DND-41 (cell line): ENCODE data around the gene AANAT.

Experiments used
- EZH2 ChIP-seq: IDR thresholded peaks from 3 replicates; pipeline ENCODE4 v1.6.1; 2012; ENCODE audit warnings: borderline replicate concordance, low read depth, mild to moderate bottlenecking, moderate library complexity, low read length, inconsistent platforms; ENCODE audit not compliant: severe bottlenecking
- TF ChIP-seq, protein P1 (sequence below): IDR thresholded peaks from 2 replicates; pipeline ENCODE4 v1.5.1; 2012; ENCODE audit warnings: borderline replicate concordance, low read length, moderate library complexity, mild to moderate bottlenecking; ENCODE audit not compliant: poor library complexity, severe bottlenecking; ENCODE audit errors: extremely low read depth

- TF ChIP-seq, protein P1, sequence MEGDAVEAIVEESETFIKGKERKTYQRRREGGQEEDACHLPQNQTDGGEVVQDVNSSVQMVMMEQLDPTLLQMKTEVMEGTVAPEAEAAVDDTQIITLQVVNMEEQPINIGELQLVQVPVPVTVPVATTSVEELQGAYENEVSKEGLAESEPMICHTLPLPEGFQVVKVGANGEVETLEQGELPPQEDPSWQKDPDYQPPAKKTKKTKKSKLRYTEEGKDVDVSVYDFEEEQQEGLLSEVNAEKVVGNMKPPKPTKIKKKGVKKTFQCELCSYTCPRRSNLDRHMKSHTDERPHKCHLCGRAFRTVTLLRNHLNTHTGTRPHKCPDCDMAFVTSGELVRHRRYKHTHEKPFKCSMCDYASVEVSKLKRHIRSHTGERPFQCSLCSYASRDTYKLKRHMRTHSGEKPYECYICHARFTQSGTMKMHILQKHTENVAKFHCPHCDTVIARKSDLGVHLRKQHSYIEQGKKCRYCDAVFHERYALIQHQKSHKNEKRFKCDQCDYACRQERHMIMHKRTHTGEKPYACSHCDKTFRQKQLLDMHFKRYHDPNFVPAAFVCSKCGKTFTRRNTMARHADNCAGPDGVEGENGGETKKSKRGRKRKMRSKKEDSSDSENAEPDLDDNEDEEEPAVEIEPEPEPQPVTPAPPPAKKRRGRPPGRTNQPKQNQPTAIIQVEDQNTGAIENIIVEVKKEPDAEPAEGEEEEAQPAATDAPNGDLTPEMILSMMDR, result no peak
- no peak for TF ChIP-seq EZH2
Observed at GRCh38 chr17:76445697-76446448, 21.5 kb upstream of the AANAT start.
